B cell (primary cell): ENCODE results near the gene ONECUT3. TPM values are rescaled to one million over a fixed set of nuclear protein-coding genes. Genes with fewer than 3 reads are reported as not detected.

Source experiments
- ATAC-seq: fragments of 200-7000 bp; cut with Tn5 transposase; one replicate; pipeline ENCODE4 v1.10.0; 2021; ENCODE audit warnings: low read depth, mild to moderate bottlenecking, moderate number of reproducible peaks, moderate library complexity
- CTCF ChIA-PET: fragments of 350-600 bp; sonication (Branson Sonifier 250); formaldehyde crosslinking; loops from one replicate; lab custom pipeline; 2021; ENCODE audit warnings: antibody characterized with exemption, inconsistent platforms; lab: Charles Lee
- POLR2A ChIA-PET: fragments of 350-600 bp; sonication (Branson Sonifier 250); formaldehyde crosslinking; loops from one replicate; lab custom pipeline; 2021; ENCODE audit warnings: antibody characterized with exemption; lab: Charles Lee
- DNase-seq: peaks from one replicate; pipeline ENCODE4 v3.0.0; 2013
- H2AFZ ChIP-seq: 2 replicates; pipeline ENCODE4 v1.6.1; 2012; ENCODE audit warnings: mild to moderate bottlenecking, low read depth, low read length; ENCODE audit not compliant: insufficient read depth, poor library complexity, severe bottlenecking
- H3K27ac ChIP-seq, 2 donors: 1 replicate in 1 of 2; 2 replicates in 1 of 2; pipeline ENCODE4 v1.5.1; 2012 to 2013; ENCODE audit warnings: low read length in 2 of 2, mild to moderate bottlenecking in 2 of 2, moderate library complexity in 1 of 2
- H3K27me3 ChIP-seq, 4 experiments: fragments of 200-600 bp in 1 of 4; sonication (generic) in 1 of 4; replicated peaks in 1 of 4; 1 replicate in 2 of 4; 2 replicates in 2 of 4; pipeline versions ENCODE4 v1.6.1 to v1.7.0; 2013 to 2016; ENCODE audit warnings: low read length in 3 of 4, mild to moderate bottlenecking in 2 of 4, mixed read lengths in 1 of 4, moderate library complexity in 1 of 4; ENCODE audit not compliant: insufficient read depth in 4 of 4, control insufficient read depth in 3 of 4; ENCODE audit errors: control extremely low read depth in 1 of 4
- H3K36me3 ChIP-seq, 2 experiments: replicated peaks in 1 of 2; 1 replicate in 1 of 2; 2 replicates in 1 of 2; pipeline versions ENCODE4 v1.6.1 to v1.7.1; 2013; ENCODE audit warnings: low read length in 1 of 2; ENCODE audit not compliant: insufficient read depth in 2 of 2, control insufficient read depth in 1 of 2; ENCODE audit errors: control extremely low read depth in 1 of 2, extremely low read depth in 1 of 2
- H3K4me1 ChIP-seq, 2 donors: fragments of 200-600 bp in 1 of 2; sonication (generic) in 1 of 2; 1 replicate in 1 of 2; 2 replicates in 1 of 2; pipeline versions ENCODE4 v1.5.1 to v1.6.1; 2013 to 2017; ENCODE audit warnings: low read length in 2 of 2; ENCODE audit not compliant: control insufficient read depth in 2 of 2, insufficient read depth in 2 of 2
- H3K4me2 ChIP-seq: replicated peaks from 2 replicates; pipeline ENCODE3; 2012; ENCODE audit warnings: mild to moderate bottlenecking, low read depth, low read length; ENCODE audit not compliant: poor library complexity, severe bottlenecking
- H3K4me3 ChIP-seq, 5 experiments: fragments of 200-600 bp in 1 of 5; sonication (generic) in 1 of 5; 1 replicate in 3 of 5; 2 replicates in 2 of 5; pipeline versions ENCODE4 v1.5.1 to v1.7.0; 2011 to 2016; ENCODE audit warnings: low read length in 4 of 5, mild to moderate bottlenecking in 4 of 5, low read depth in 2 of 5, control low read depth in 1 of 5, moderate library complexity in 1 of 5; ENCODE audit not compliant: insufficient read depth in 1 of 5; ENCODE audit errors: control extremely low read depth in 1 of 5, extremely low read depth in 1 of 5
- H3K79me2 ChIP-seq: fragments of 200-600 bp; sonication (generic); one replicate; pipeline ENCODE4 v1.6.0; 2016; ENCODE audit warnings: low read length; ENCODE audit not compliant: control insufficient read depth, insufficient read depth
- H3K9ac ChIP-seq: fragments of 200-600 bp; sonication (generic); 2 replicates; pipeline ENCODE4 v1.6.1; 2017; ENCODE audit warnings: mild to moderate bottlenecking, low read length, moderate library complexity
- H3K9me3 ChIP-seq, 3 donors: one replicate each; pipeline versions ENCODE4 v1.6.1 to v1.7.1; 2013; ENCODE audit warnings: low read length in 2 of 3; ENCODE audit not compliant: control insufficient read depth in 2 of 3, insufficient read depth in 1 of 3; ENCODE audit errors: control extremely low read depth in 1 of 3
- H4K20me1 ChIP-seq: 2 replicates; pipeline ENCODE4 v1.6.0; 2012; ENCODE audit warnings: mild to moderate bottlenecking, low read length; ENCODE audit not compliant: insufficient read depth, control insufficient read depth, poor library complexity, severe bottlenecking
- H3K27ac Mint-ChIP-seq: one replicate; pipeline ENCODE4 v1.8.0; 2021; ENCODE audit warnings: mixed read lengths
- H3K27me3 Mint-ChIP-seq: one replicate; pipeline ENCODE4 v1.8.0; 2021; ENCODE audit warnings: mixed read lengths
- H3K4me1 Mint-ChIP-seq: one replicate; pipeline ENCODE4 v1.8.0; 2021; ENCODE audit warnings: mixed read lengths
- H3K4me3 Mint-ChIP-seq: one replicate; pipeline ENCODE4 v1.8.0; 2021; ENCODE audit warnings: mixed read lengths
- H3K9me3 Mint-ChIP-seq: one replicate; pipeline ENCODE4 v1.8.0; 2022; ENCODE audit warnings: mixed read lengths; ENCODE audit not compliant: insufficient read depth
- CTCF ChIP-seq: fragments of 200-600 bp; IDR thresholded peaks from one replicate; pipeline ENCODE4 v1.8.0; 2022; ENCODE audit warnings: antibody characterized with exemption, mild to moderate bottlenecking
- EZH2 ChIP-seq: IDR thresholded peaks from 2 replicates; pipeline ENCODE4 v1.6.1; 2012; ENCODE audit warnings: borderline replicate concordance, low read depth, mild to moderate bottlenecking, moderate library complexity, low read length; ENCODE audit not compliant: insufficient read depth, poor library complexity, severe bottlenecking
- WGBS: methylation state at CpG from one replicate; pipeline ENCODE4 v1.1.5; 2013; ENCODE audit warnings: missing lambda C conversion rate; ENCODE audit not compliant: insufficient coverage; 5-methylcytosine and 5-hydroxymethylcytosine counted together
- intact Hi-C: fragments of 100-400 bp; cut with micrococcal nuclease; formaldehyde crosslinking; loops from one replicate; pipeline ENCODE4 v1.10.0; 2022
- polyA plus RNA-seq: library from polyadenylated mRNA; depleted of rRNA; stranded (reverse); fragments of >200 nt; gene quantifications from 2 replicates; pipeline ENCODE4 v1.2.3, GENCODE V29; 2012
- total RNA-seq, 2 donors: library from RNA; stranded (reverse); fragments of 120-200 nt in 1 of 2; gene quantifications; 1 replicate in 1 of 2; 2 replicates in 1 of 2; pipeline versions ENCODE4 v1.2.3 to v1.2.4, GENCODE V29; 2013 to 2022

The ONECUT3 gene
- total and polyA plus RNA-seq, 2 donors (not counting 1 experiment from before 2014, with no cell fraction given) = not detected

- Histone ChIP-seq H4K20me1 (no peaks in the 10 kb centered on the region), H3K4me1 (peaks cover 7 to 28% of the 10 kb centered on the region in 2 donors), H3K9ac (no peak overlapping the region), H3K4me3 (no peak overlapping the region), H3K9me3 (peaks cover 0 to 69% (median 14%) of the 10 kb centered on the region in 3 donors), H3K4me2 (no peak overlapping the region), H3K36me3 (no peaks in the 10 kb centered on the region), H3K79me2 (no peaks in the 10 kb centered on the region), H2AFZ (no peak overlapping the region), H3K27me3 (peaks cover 0 to 81% (median 58%) of the 10 kb centered on the region in 4 experiments), H3K27ac (no peak overlapping the region)
- ATAC-seq (no peak), DNase-seq (no peak)
- TF ChIP-seq EZH2 (no peak), CTCF (no peak)
- intact Hi-C loops = no loop called here
- H3K27me3 Mint-ChIP-seq = peaks cover 66% of the 10 kb centered on the region
- no peak overlapping the region for H3K27ac Mint-ChIP-seq
- peaks cover 3% of the 10 kb centered on the region for H3K9me3 Mint-ChIP-seq
- WGBS = 77% methylated on average over 8 of the region's 8 CpGs
- peaks cover 5% of the 10 kb centered on the region for H3K4me1 Mint-ChIP-seq
- no peak overlapping the region for H3K4me3 Mint-ChIP-seq
- POLR2A ChIA-PET = no interaction called here
- CTCF ChIA-PET = interaction anchor here (0.7 to 4.9 kb wide), 2 partner anchors 104 to 227 kb away, joined by 3 to 38 read pairs; no protein-coding TSS in a partner anchor
These were observed 19.9 kb downstream of the ONECUT3 start for GRCh38 chr19:1773184-1773583.

GRCh38 chr19:1774989-1775772, 21.9 kb downstream of the ONECUT3 start:
- 17% methylated on average over 50 of the region's 59 CpGs for WGBS
- ChIA-PET POLR2A (no interaction called here), CTCF (no interaction called here)
- H3K79me2 ChIP-seq = no peaks in the 10 kb centered on the region
- H3K9me3 Mint-ChIP-seq = peaks cover 3% of the 10 kb centered on the region
- H3K4me1 Mint-ChIP-seq = peaks cover 5% of the 10 kb centered on the region
- H3K4me3 Mint-ChIP-seq = no peak overlapping the region
- TF ChIP-seq EZH2 (no peak), CTCF (peak; percentile 42)
- no peaks in the 10 kb centered on the region for H4K20me1 ChIP-seq
- H2AFZ ChIP-seq = no peak overlapping the region
- no peak overlapping the region for H3K4me3 ChIP-seq
- no peak overlapping the region for H3K9ac ChIP-seq
- peaks cover 67% of the 10 kb centered on the region for H3K27me3 Mint-ChIP-seq
- peak; percentile 45 for DNase-seq
- H3K4me1 ChIP-seq = peaks cover 7 to 17% of the 10 kb centered on the region in 2 donors
- H3K27ac ChIP-seq = no peak overlapping the region
- H3K4me2 ChIP-seq = no peak overlapping the region
- H3K9me3 ChIP-seq = peaks cover 0 to 59% (median 14%) of the 10 kb centered on the region in 3 donors
- no peak overlapping the region for H3K27ac Mint-ChIP-seq
- intact Hi-C loops = no loop called here
- ATAC-seq = no peak
- H3K27me3 ChIP-seq = peaks cover 0 to 82% (median 54%) of the 10 kb centered on the region in 4 experiments
- no peaks in the 10 kb centered on the region for H3K36me3 ChIP-seq
